ENCODE measurements around the gene DCAF11.

The DCAF11 gene

GRCh38 chr14:24149302-24149969 is 34.9 kb downstream of the DCAF11 start:
- in situ Hi-C loops (cut with HindIII; ENCODE audit: low sequenced_read_pairs): no loop called here
- no peak overlapping the region for H3K4me3 ChIP-seq (ENCODE audit: low read depth, low read length)
- DNase-seq (ENCODE audit: low read depth): no peak
- TF ChIP-seq CTCF (IDR thresholded peaks at IDR 0.05; ENCODE audit: low read depth, low read length, missing control alignments): no peak

DNA sequence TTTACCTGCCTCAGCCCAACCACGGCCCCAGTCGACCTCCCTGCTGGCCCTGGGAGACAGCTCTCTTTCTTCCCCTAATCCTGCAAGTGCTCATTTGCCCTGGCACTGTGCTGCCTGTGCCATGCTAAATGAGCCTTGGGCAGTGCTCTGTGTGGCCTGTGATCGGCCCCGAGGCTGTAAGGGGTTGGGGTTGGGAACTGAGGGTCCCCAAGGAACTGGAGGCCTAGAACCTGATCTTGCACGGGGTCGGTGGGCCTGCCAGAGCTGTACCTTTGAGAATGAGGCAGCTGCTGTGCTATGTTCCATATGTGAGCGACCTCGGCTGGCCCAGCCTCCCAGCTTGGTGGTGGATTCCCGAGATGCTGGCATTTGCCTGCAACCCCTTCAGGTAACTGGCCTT is 35.5 kb downstream of the DCAF11 start:
- no peak overlapping the region for H3K4me3 ChIP-seq (ENCODE audit: low read depth, low read length)
- TF ChIP-seq CTCF (IDR thresholded peaks at IDR 0.05; ENCODE audit: low read depth, low read length, missing control alignments): no peak
- no peak for DNase-seq (ENCODE audit: low read depth)
- in situ Hi-C loops (cut with HindIII; ENCODE audit: low sequenced_read_pairs): no loop called here

DNA sequence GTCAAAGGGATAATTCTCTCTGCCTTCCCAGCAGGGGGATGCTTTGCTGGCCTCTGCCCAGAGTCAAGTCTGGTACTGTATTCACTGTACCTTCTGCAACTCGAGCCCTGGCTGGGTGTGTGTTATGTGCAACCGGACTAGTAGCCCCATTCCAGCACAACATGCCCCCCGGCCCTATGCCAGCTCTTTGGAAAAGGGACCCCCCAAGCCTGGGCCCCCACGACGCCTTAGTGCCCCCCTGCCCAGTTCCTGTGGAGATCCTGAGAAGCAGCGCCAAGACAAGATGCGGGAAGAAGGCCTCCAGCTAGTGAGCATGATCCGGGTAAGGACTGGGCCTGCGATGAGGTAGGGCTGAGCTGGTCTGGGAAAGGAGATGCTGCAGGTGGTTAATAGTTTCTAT is 36.0 kb downstream of the DCAF11 start:
- no peak for DNase-seq (ENCODE audit: low read depth)
- in situ Hi-C loops (cut with HindIII; ENCODE audit: low sequenced_read_pairs): no loop called here
- H3K4me3 ChIP-seq (ENCODE audit: low read depth, low read length): no peak overlapping the region
- no peak for TF ChIP-seq CTCF (IDR thresholded peaks at IDR 0.05; ENCODE audit: low read depth, low read length, missing control alignments)

DNA sequence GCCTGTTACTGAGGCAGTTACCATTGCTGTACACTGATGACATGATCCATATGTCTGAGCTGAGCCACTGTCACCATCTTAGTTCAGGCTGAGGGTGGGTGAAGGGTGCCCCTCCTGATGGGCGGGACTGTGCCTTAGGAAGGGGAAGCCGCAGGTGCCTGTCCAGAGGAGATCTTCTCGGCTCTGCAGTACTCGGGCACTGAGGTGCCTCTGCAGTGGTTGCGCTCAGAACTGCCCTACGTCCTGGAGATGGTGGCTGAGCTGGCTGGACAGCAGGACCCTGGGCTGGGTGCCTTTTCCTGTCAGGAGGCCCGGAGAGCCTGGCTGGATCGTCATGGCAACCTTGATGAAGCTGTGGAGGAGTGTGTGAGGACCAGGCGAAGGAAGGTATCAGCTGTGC is 36.4 kb downstream of the DCAF11 start:
- no peak overlapping the region for H3K4me3 ChIP-seq (ENCODE audit: low read depth, low read length)
- in situ Hi-C loops (cut with HindIII; ENCODE audit: low sequenced_read_pairs): no loop called here
- no peak for DNase-seq (ENCODE audit: low read depth)
- no peak for TF ChIP-seq CTCF (IDR thresholded peaks at IDR 0.05; ENCODE audit: low read depth, low read length, missing control alignments)

DNA sequence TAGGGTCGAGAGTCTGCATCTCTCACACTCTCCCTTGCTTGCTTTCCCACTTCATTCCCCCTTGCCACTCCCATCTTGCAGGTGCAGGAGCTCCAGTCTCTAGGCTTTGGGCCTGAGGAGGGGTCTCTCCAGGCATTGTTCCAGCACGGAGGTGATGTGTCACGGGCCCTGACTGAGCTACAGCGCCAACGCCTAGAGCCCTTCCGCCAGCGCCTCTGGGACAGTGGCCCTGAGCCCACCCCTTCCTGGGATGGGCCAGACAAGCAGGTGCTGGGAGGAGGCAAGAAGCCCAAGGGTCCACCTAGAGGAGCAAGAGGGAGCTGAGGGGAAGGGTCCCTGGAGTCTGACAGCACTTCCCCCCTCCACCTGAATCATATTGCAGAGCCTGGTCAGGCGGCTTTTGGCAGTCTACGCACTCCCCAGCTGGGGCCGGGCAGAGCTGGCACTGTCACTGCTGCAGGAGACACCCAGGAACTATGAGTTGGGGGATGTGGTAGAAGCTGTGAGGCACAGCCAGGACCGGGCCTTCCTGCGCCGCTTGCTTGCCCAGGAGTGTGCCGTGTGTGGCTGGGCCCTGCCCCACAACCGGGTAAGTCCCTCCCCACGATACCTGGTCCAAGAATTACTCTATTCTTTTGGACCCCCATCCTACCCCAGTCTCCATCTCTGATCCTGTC is 37.0 kb downstream of the DCAF11 start:
- in situ Hi-C loops (cut with HindIII; ENCODE audit: low sequenced_read_pairs): no loop called here
- H3K4me3 ChIP-seq (ENCODE audit: low read depth, low read length): no peak overlapping the region
- DNase-seq (ENCODE audit: low read depth): no peak
- no peak for TF ChIP-seq CTCF (IDR thresholded peaks at IDR 0.05; ENCODE audit: low read depth, low read length, missing control alignments)

GRCh38 chr14:24155100-24155499 is 40.5 kb downstream of the DCAF11 start:
- no peak for DNase-seq (ENCODE audit: low read depth)
- no peak for TF ChIP-seq CTCF (IDR thresholded peaks at IDR 0.05; ENCODE audit: low read depth, low read length, missing control alignments)
- H3K4me3 ChIP-seq (ENCODE audit: low read depth, low read length): no peak overlapping the region
- in situ Hi-C loops (cut with HindIII; ENCODE audit: low sequenced_read_pairs): no loop called here
